ENCODE measurements around the gene LSP1.

DNA sequence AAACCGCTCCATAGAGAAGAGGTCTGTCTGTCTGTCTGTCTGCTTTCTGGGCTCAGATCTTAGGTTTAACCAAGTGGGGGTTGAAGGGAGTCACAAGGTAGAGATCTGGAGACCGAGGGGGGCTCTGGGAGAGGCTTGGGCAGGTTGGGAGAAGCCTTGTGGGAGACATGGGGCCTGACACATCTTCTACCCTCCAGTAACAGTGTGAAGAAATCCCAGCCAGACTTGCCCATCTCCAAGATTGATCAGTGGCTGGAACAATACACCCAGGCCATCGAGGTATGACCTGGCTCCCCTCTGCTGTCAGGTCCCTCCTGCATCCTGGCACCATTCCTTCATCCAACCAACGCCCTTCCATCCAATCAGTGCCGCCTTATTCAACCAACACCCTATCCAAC lies 31.4 kb downstream of the LSP1 start:
- TF ChIP-seq, protein P1, sequence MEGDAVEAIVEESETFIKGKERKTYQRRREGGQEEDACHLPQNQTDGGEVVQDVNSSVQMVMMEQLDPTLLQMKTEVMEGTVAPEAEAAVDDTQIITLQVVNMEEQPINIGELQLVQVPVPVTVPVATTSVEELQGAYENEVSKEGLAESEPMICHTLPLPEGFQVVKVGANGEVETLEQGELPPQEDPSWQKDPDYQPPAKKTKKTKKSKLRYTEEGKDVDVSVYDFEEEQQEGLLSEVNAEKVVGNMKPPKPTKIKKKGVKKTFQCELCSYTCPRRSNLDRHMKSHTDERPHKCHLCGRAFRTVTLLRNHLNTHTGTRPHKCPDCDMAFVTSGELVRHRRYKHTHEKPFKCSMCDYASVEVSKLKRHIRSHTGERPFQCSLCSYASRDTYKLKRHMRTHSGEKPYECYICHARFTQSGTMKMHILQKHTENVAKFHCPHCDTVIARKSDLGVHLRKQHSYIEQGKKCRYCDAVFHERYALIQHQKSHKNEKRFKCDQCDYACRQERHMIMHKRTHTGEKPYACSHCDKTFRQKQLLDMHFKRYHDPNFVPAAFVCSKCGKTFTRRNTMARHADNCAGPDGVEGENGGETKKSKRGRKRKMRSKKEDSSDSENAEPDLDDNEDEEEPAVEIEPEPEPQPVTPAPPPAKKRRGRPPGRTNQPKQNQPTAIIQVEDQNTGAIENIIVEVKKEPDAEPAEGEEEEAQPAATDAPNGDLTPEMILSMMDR (IDR thresholded peaks at IDR 0.05) = no peak
- TF ChIP-seq POLR2AphosphoS5 (IDR thresholded peaks at IDR 0.05; ENCODE audit: low read depth, low read length) (no peak), SIN3A (IDR thresholded peaks at IDR 0.05; ENCODE audit: borderline replicate concordance, insufficient read depth, low read depth, low read length) (no peak), TCF7L2 (IDR thresholded peaks at IDR 0.05; ENCODE audit: low read depth, low read length) (no peak)
- TF ChIP-seq, protein P2, sequence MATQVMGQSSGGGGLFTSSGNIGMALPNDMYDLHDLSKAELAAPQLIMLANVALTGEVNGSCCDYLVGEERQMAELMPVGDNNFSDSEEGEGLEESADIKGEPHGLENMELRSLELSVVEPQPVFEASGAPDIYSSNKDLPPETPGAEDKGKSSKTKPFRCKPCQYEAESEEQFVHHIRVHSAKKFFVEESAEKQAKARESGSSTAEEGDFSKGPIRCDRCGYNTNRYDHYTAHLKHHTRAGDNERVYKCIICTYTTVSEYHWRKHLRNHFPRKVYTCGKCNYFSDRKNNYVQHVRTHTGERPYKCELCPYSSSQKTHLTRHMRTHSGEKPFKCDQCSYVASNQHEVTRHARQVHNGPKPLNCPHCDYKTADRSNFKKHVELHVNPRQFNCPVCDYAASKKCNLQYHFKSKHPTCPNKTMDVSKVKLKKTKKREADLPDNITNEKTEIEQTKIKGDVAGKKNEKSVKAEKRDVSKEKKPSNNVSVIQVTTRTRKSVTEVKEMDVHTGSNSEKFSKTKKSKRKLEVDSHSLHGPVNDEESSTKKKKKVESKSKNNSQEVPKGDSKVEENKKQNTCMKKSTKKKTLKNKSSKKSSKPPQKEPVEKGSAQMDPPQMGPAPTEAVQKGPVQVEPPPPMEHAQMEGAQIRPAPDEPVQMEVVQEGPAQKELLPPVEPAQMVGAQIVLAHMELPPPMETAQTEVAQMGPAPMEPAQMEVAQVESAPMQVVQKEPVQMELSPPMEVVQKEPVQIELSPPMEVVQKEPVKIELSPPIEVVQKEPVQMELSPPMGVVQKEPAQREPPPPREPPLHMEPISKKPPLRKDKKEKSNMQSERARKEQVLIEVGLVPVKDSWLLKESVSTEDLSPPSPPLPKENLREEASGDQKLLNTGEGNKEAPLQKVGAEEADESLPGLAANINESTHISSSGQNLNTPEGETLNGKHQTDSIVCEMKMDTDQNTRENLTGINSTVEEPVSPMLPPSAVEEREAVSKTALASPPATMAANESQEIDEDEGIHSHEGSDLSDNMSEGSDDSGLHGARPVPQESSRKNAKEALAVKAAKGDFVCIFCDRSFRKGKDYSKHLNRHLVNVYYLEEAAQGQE (IDR thresholded peaks at IDR 0.05; ENCODE audit: insufficient read depth in 1 of 2, low read depth in 2 of 2, low read length in 1 of 2) = no peak

Data from Panc1 (cell line).